DOHH2 (cell line): Measurements from ENCODE around the gene ARPC5L.

Experiments
- EZH2phosphoT487 ChIP-seq: fragments of 200-600 bp; sonication (generic); IDR thresholded peaks from 2 replicates; pipeline ENCODE4 v1.6.1; 2017; ENCODE audit warnings: borderline replicate concordance, mild to moderate bottlenecking, antibody characterized with exemption, low read length, moderate library complexity, mixed read lengths
- TF ChIP-seq, protein P1 (sequence below): fragments of 200-600 bp; sonication (generic); IDR thresholded peaks from one replicate; pipeline ENCODE4 v1.5.1; 2014; ENCODE audit warnings: antibody characterized with exemption, mild to moderate bottlenecking, low read depth, low read length; ENCODE audit not compliant: poor library complexity, severe bottlenecking

DNA sequence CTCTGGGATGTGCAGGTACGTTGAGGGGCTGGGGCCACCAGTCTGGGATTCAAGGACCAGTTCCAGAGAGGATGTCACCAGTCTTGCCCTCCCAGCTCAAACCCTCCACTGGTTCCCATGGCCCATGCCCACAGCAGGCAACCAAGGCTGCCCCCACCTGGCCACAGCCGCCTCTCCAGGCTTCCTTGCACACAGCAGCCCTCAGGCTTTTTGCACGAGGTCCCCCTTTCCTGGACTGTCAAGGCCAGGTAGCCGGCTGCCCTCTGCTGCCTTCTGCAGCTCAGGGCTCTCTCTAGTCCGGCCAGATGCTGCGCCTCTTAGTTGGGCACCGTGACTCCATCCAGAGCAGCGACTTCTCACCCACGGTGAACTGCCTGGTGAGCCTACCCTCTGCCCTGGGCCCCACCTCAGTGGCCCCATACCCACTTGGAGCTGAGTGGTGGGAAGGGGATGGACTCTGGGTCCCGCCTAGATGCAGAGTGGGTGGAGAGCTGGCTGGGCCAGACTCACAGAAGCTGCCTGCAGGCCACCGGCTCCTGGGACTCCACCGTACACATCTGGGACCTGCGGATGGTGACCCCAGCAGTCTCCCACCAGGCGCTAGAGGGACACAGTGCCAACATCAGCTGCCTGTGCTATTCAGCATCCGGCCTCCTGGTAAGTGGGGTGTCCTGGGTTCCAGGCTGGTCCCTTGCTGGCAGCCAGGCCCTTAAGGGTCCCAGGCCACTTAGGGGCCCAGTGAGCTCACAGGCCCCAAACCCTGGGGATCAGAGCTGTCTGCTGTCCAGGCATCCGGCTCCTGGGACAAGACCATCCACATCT, 5.8 kb upstream of the ARPC5L start:
- no peak for TF ChIP-seq EZH2phosphoT487
- TF ChIP-seq, protein P1, sequence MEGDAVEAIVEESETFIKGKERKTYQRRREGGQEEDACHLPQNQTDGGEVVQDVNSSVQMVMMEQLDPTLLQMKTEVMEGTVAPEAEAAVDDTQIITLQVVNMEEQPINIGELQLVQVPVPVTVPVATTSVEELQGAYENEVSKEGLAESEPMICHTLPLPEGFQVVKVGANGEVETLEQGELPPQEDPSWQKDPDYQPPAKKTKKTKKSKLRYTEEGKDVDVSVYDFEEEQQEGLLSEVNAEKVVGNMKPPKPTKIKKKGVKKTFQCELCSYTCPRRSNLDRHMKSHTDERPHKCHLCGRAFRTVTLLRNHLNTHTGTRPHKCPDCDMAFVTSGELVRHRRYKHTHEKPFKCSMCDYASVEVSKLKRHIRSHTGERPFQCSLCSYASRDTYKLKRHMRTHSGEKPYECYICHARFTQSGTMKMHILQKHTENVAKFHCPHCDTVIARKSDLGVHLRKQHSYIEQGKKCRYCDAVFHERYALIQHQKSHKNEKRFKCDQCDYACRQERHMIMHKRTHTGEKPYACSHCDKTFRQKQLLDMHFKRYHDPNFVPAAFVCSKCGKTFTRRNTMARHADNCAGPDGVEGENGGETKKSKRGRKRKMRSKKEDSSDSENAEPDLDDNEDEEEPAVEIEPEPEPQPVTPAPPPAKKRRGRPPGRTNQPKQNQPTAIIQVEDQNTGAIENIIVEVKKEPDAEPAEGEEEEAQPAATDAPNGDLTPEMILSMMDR: peak; percentile 53
